Thyroid gland (tissue), 4 donors: ENCODE data around the gene CHRNG. TPM values are rescaled to one million over a fixed set of nuclear protein-coding genes. Genes with fewer than 3 reads are reported as not detected.
A peak's percentile ranks its signal among the peaks of the same experiment; 100 is the strongest.
"Not testable (repeated sequence)": the region's sequence is repeated elsewhere in the genome, so short reads cannot be mapped to it uniquely, and the experiment has no call there.

Source experiments
- DNase-seq, 2 donors: peaks; one replicate each; pipeline ENCODE4 v3.0.0-alpha.2; 2019
- H3K27ac ChIP-seq, 3 donors: fragments of 200-600 bp; sonication (generic); 1 replicate in 2 of 3; 2 replicates in 1 of 3; pipeline ENCODE4 v1.5.1; 2016 to 2019; ENCODE audit warnings: mild to moderate bottlenecking in 1 of 3, moderate library complexity in 1 of 3
- H3K27me3 ChIP-seq: fragments of 200-600 bp; sonication (generic); one replicate; pipeline ENCODE4 v1.5.1; 2019
- H3K36me3 ChIP-seq, 2 donors: fragments of 200-600 bp; sonication (generic); one replicate each; pipeline ENCODE4 v1.5.1; 2016 to 2019
- H3K4me1 ChIP-seq, 2 donors: fragments of 200-600 bp; sonication (generic); one replicate each; pipeline ENCODE4 v1.5.1; 2017 to 2019
- H3K4me3 ChIP-seq, 3 donors: fragments of 200-600 bp; sonication (generic); replicated peaks in 1 of 3; 1 replicate in 2 of 3; 2 replicates in 1 of 3; pipeline ENCODE4 v1.5.1; 2016; ENCODE audit warnings: mild to moderate bottlenecking in 1 of 3
- H3K9me3 ChIP-seq: fragments of 200-600 bp; sonication (generic); one replicate; pipeline ENCODE4 v1.5.1; 2017
- POLR2A ChIP-seq, 2 donors: fragments of 450-650 bp; IDR thresholded peaks; one replicate each; pipeline ENCODE4 v1.6.1; 2017; ENCODE audit warnings: antibody characterized with exemption in 2 of 2, mild to moderate bottlenecking in 2 of 2, moderate library complexity in 1 of 2
- WGBS, 2 donors: methylation state at CpG; one replicate each; pipeline ENCODE4 v1.1.5; 2017; 5-methylcytosine and 5-hydroxymethylcytosine counted together
- intact Hi-C: fragments of 100-400 bp; cut with DNase I; formaldehyde crosslinking; loops from one replicate; pipeline ENCODE4 v1.15.1; 2023
- total RNA-seq, 4 donors: library from RNA; depleted of rRNA; stranded (reverse); fragments of >200 nt; gene quantifications; one replicate each; pipeline ENCODE4 v1.2.3, GENCODE V29; 2016
- TF ChIP-seq, protein P1 (sequence below), 6 experiments: fragments of 200-600 bp in 3 of 6; fragments of 450-650 bp in 3 of 6; sonication (generic) in 3 of 6; IDR thresholded peaks; one replicate each; pipeline ENCODE4 v1.5.1; 2016 to 2019; ENCODE audit warnings: antibody characterized with exemption in 6 of 6, mild to moderate bottlenecking in 2 of 6, inconsistent platforms in 1 of 6, moderate library complexity in 1 of 6

CHRNG gene
- total RNA-seq, 4 donors from 2014 or later: not detected

GRCh38 chr2:232562515-232563151 lies 23.1 kb downstream of the CHRNG start:
- Histone ChIP-seq H3K9me3 (no peaks in the 10 kb centered on the region), H3K4me3 (no peak overlapping the region), H3K27me3 (no peaks in the 10 kb centered on the region), H3K27ac (no peak overlapping the region), H3K36me3 (peaks cover 38 to 70% of the 10 kb centered on the region in 2 donors), H3K4me1 (peaks cover 0 to 4% of the 10 kb centered on the region in 2 donors)
- 82 to 85% methylated on average over 8 of the region's 8 CpGs for WGBS, 2 donors
- TF ChIP-seq, protein P1, sequence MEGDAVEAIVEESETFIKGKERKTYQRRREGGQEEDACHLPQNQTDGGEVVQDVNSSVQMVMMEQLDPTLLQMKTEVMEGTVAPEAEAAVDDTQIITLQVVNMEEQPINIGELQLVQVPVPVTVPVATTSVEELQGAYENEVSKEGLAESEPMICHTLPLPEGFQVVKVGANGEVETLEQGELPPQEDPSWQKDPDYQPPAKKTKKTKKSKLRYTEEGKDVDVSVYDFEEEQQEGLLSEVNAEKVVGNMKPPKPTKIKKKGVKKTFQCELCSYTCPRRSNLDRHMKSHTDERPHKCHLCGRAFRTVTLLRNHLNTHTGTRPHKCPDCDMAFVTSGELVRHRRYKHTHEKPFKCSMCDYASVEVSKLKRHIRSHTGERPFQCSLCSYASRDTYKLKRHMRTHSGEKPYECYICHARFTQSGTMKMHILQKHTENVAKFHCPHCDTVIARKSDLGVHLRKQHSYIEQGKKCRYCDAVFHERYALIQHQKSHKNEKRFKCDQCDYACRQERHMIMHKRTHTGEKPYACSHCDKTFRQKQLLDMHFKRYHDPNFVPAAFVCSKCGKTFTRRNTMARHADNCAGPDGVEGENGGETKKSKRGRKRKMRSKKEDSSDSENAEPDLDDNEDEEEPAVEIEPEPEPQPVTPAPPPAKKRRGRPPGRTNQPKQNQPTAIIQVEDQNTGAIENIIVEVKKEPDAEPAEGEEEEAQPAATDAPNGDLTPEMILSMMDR (IDR thresholded peaks at IDR 0.05): no peak
- TF ChIP-seq POLR2A (IDR thresholded peaks at IDR 0.05): no peak
- DNase-seq: no peak
- intact Hi-C loops: no loop called here

- H3K9me3 ChIP-seq: no peaks in the 10 kb centered on the region
- no peak overlapping the region for H3K27ac ChIP-seq
- 47 to 85% methylated on average over 3 of the region's 3 CpGs for WGBS, 2 donors
- no peaks in the 10 kb centered on the region for H3K27me3 ChIP-seq
- no peak for TF ChIP-seq POLR2A (IDR thresholded peaks at IDR 0.05)
- TF ChIP-seq, protein P1 (IDR thresholded peaks at IDR 0.05): no peak
- DNase-seq: no peak
- peaks cover 37 to 65% of the 10 kb centered on the region in 2 donors for H3K36me3 ChIP-seq
- no peak overlapping the region for H3K4me3 ChIP-seq
- peaks cover 0 to 10% of the 10 kb centered on the region in 2 donors for H3K4me1 ChIP-seq
- intact Hi-C loops: no loop called here
These were observed 24.1 kb downstream of the CHRNG start for GRCh38 chr2:232563580-232563979.

- TF ChIP-seq, protein P1 (IDR thresholded peaks at IDR 0.05): no peak
- no peak for TF ChIP-seq POLR2A (IDR thresholded peaks at IDR 0.05)
- DNase-seq: no peak
- Histone ChIP-seq H3K27ac (peak overlapping the region; percentile 17 to 55 (median 19)), H3K9me3 (no peaks in the 10 kb centered on the region), H3K4me3 (no peak overlapping the region), H3K4me1 (peaks cover 0 to 22% of the 10 kb centered on the region in 2 donors), H3K36me3 (peaks cover 47 to 66% of the 10 kb centered on the region in 2 donors), H3K27me3 (no peaks in the 10 kb centered on the region)
- intact Hi-C loops: no loop called here
These were observed 28.2 kb downstream of the CHRNG start for GRCh38 chr2:232567721-232568120.

- H3K9me3 ChIP-seq: no peaks in the 10 kb centered on the region
- TF ChIP-seq POLR2A (IDR thresholded peaks at IDR 0.05): no peak
- TF ChIP-seq, protein P1 (IDR thresholded peaks at IDR 0.05): no peak
- no peak overlapping the region for H3K4me3 ChIP-seq
- DNase-seq: peak; percentile 71 to 74
- peak overlapping the region in 2 of 3 donors; percentile 17 to 55 for H3K27ac ChIP-seq
- intact Hi-C loops: no loop called here
- peaks cover 47 to 62% of the 10 kb centered on the region in 2 donors for H3K36me3 ChIP-seq
- no peaks in the 10 kb centered on the region for H3K27me3 ChIP-seq
- H3K4me1 ChIP-seq: peaks cover under 1 to 24% of the 10 kb centered on the region in 2 donors
- 47 to 50% methylated on average over 5 of the region's 5 CpGs for WGBS, 2 donors
These were observed 28.7 kb downstream of the CHRNG start for GRCh38 chr2:232568161-232568560.

DNA sequence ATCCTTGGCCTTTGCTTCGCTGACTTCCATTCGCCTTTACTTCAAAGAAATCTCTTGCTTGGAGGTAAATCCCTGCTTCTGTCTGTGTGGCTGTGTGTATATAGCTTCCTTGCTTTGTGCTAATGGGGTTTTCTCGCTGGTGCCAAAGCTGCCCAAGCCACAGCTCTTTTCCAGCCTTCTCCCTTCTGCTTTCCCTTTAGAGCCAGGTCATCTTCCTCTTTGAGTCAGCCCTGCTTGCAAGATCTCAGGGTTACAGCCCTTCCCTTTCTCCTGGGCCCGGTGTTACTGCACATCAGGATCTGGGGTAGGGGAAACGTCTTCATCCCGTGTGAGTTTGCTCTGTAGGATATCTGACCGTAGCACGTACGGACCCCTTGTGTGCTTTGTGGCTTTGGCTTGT lies 30.0 kb downstream of the CHRNG start:
- DNase-seq: no peak
- H3K27ac ChIP-seq: no peak overlapping the region
- 93 to 97% methylated on average over 9 of the region's 9 CpGs for WGBS, 2 donors
- no peaks in the 10 kb centered on the region for H3K9me3 ChIP-seq
- intact Hi-C loops: no loop called here
- H3K4me1 ChIP-seq: peaks cover 12 to 37% of the 10 kb centered on the region in 2 donors
- H3K36me3 ChIP-seq: peaks cover 46 to 52% of the 10 kb centered on the region in 2 donors
- TF ChIP-seq, protein P1 (IDR thresholded peaks at IDR 0.05): no peak
- no peak for TF ChIP-seq POLR2A (IDR thresholded peaks at IDR 0.05)
- H3K4me3 ChIP-seq: no peak overlapping the region
- no peaks in the 10 kb centered on the region for H3K27me3 ChIP-seq

- H3K9me3 ChIP-seq, intact Hi-C loops, H3K4me3 ChIP-seq, DNase-seq, H3K27me3 ChIP-seq: not testable (repeated sequence)
- H3K27ac ChIP-seq: peak overlapping the region in 2 of 3 donors; percentile 6 to 43
- H3K36me3 ChIP-seq: peaks cover 36 to 42% of the 10 kb centered on the region in 2 donors
- peaks cover 12 to 39% of the 10 kb centered on the region in 2 donors for H3K4me1 ChIP-seq
- WGBS, 2 donors: 89 to 99% methylated on average over 4 to 6 of the region's 6 CpGs
These were observed 31.0 kb downstream of the CHRNG start for GRCh38 chr2:232570481-232570880.
